HG02610 (cell line): ENCODE results near the gene RB1.

Experiments
- ATAC-seq: cut with Tn5 transposase; IDR thresholded peaks from one replicate; pipeline ENCODE4 v1.9.1; 2021; ENCODE audit warnings: mild to moderate bottlenecking, moderate library complexity; ENCODE audit not compliant: unreplicated experiment

RB1 gene

GRCh38 chr13:48526286-48526685 is 222.7 kb downstream of the RB1 start:
- ATAC-seq: no peak

- ATAC-seq: no peak
Observed at GRCh38 chr13:48527955-48528354, 224.4 kb downstream of the RB1 start.

GRCh38 chr13:48528720-48529119 is 225.2 kb downstream of the RB1 start:
- no peak for ATAC-seq

GRCh38 chr13:48530833-48531232 is 227.3 kb downstream of the RB1 start:
- ATAC-seq: no peak
